ENCODE measurements around the gene MFSD12. TPM values are rescaled to one million over a fixed set of nuclear protein-coding genes. Genes with fewer than 3 reads are reported as not detected.

The MFSD12 gene
- total and polyA plus RNA-seq, 2 experiments from 2014 or later: 35.3 to 91.1 TPM

DNA sequence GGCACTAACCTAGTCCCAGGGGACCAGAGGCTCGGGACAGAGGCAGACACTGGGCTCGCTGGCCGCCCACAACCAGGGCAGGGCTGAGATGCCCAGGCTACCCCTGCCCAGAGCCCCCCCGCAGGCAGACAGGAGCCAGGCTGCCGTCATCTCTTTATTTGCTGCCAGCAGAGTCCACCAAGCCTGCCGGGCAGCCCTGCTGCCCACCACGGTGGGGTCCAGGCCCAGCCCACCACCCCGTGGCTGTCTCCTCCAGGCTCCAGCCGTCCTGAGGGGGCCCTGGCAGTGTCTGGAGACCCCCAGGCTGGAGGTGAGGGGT, 13.4 kb downstream of the MFSD12 start:
- Mint-ChIP-seq H3K27me3 (ENCODE audit: insufficient read depth, low read depth, poor library complexity) (peaks cover 15% of the 10 kb centered on the region), H3K4me1 (peaks cover 4% of the 10 kb centered on the region; the same call in 2 of the 3 replicates), H3K9me3 (0 out of 3 replicates have a peak, but pooled peaks cover 3% of the 10 kb centered on the region), H3K27ac (no peak overlapping the region), H3K4me3 (no peak overlapping the region), H3K36me3 (ENCODE audit: low read depth) (peaks cover 14% of the 10 kb centered on the region)
- Histone ChIP-seq H2AFZ (no peak overlapping the region), H3K27ac (ENCODE audit: low read depth) (no peak overlapping the region), H4K20me1 (replicated peaks; ENCODE audit: insufficient read depth) (peaks cover 5% of the 10 kb centered on the region), H3K79me2 (replicated peaks; ENCODE audit: insufficient read depth) (no peaks in the 10 kb centered on the region), H3K4me3 (no peak overlapping the region), H3K27me3 (ENCODE audit: insufficient read depth) (no peaks in the 10 kb centered on the region), H3K4me2 (no peak overlapping the region), H3K36me3 (ENCODE audit: insufficient read depth) (no peaks in the 10 kb centered on the region), H3K9me2 (ENCODE audit: insufficient read depth) (no peaks in the 10 kb centered on the region), H3K4me1 (ENCODE audit: insufficient read depth) (no peaks in the 10 kb centered on the region), H3F3A (replicated peaks; ENCODE audit: low read depth) (peaks cover 13% of the 10 kb centered on the region)
- ATAC-seq: no peak
- TF ChIP-seq, protein P1, sequence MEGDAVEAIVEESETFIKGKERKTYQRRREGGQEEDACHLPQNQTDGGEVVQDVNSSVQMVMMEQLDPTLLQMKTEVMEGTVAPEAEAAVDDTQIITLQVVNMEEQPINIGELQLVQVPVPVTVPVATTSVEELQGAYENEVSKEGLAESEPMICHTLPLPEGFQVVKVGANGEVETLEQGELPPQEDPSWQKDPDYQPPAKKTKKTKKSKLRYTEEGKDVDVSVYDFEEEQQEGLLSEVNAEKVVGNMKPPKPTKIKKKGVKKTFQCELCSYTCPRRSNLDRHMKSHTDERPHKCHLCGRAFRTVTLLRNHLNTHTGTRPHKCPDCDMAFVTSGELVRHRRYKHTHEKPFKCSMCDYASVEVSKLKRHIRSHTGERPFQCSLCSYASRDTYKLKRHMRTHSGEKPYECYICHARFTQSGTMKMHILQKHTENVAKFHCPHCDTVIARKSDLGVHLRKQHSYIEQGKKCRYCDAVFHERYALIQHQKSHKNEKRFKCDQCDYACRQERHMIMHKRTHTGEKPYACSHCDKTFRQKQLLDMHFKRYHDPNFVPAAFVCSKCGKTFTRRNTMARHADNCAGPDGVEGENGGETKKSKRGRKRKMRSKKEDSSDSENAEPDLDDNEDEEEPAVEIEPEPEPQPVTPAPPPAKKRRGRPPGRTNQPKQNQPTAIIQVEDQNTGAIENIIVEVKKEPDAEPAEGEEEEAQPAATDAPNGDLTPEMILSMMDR (conservative IDR thresholded peaks at IDR 0.05; ENCODE audit: low read depth in 2 of 2): no peak
- TF ChIP-seq EZH2phosphoT487 (IDR thresholded peaks at IDR 0.05; ENCODE audit: unreplicated experiment) (no peak), CREB1 (CRISPR knock-in tag; IDR thresholded peaks at IDR 0.05; ENCODE audit: low read depth) (no peak), POLR2AphosphoS5 (IDR thresholded peaks at IDR 0.05; ENCODE audit: low read depth) (no peak), STAT1 (IDR thresholded peaks at IDR 0.05; ENCODE audit: unreplicated experiment) (no peak), ZNF114 (CRISPR knock-in tag; IDR thresholded peaks at IDR 0.05) (no peak), NANOG (IDR thresholded peaks at IDR 0.05; ENCODE audit: borderline replicate concordance) (no peak), EZH2 (IDR thresholded peaks at IDR 0.05; ENCODE audit: low read depth, unreplicated experiment) (no peak), JUNB (IDR thresholded peaks at IDR 0.05; ENCODE audit: unreplicated experiment) (no peak), ZNF331 (CRISPR knock-in tag; IDR thresholded peaks at IDR 0.05; ENCODE audit: low read depth) (no peak)
- TF ChIP-seq, protein P2, sequence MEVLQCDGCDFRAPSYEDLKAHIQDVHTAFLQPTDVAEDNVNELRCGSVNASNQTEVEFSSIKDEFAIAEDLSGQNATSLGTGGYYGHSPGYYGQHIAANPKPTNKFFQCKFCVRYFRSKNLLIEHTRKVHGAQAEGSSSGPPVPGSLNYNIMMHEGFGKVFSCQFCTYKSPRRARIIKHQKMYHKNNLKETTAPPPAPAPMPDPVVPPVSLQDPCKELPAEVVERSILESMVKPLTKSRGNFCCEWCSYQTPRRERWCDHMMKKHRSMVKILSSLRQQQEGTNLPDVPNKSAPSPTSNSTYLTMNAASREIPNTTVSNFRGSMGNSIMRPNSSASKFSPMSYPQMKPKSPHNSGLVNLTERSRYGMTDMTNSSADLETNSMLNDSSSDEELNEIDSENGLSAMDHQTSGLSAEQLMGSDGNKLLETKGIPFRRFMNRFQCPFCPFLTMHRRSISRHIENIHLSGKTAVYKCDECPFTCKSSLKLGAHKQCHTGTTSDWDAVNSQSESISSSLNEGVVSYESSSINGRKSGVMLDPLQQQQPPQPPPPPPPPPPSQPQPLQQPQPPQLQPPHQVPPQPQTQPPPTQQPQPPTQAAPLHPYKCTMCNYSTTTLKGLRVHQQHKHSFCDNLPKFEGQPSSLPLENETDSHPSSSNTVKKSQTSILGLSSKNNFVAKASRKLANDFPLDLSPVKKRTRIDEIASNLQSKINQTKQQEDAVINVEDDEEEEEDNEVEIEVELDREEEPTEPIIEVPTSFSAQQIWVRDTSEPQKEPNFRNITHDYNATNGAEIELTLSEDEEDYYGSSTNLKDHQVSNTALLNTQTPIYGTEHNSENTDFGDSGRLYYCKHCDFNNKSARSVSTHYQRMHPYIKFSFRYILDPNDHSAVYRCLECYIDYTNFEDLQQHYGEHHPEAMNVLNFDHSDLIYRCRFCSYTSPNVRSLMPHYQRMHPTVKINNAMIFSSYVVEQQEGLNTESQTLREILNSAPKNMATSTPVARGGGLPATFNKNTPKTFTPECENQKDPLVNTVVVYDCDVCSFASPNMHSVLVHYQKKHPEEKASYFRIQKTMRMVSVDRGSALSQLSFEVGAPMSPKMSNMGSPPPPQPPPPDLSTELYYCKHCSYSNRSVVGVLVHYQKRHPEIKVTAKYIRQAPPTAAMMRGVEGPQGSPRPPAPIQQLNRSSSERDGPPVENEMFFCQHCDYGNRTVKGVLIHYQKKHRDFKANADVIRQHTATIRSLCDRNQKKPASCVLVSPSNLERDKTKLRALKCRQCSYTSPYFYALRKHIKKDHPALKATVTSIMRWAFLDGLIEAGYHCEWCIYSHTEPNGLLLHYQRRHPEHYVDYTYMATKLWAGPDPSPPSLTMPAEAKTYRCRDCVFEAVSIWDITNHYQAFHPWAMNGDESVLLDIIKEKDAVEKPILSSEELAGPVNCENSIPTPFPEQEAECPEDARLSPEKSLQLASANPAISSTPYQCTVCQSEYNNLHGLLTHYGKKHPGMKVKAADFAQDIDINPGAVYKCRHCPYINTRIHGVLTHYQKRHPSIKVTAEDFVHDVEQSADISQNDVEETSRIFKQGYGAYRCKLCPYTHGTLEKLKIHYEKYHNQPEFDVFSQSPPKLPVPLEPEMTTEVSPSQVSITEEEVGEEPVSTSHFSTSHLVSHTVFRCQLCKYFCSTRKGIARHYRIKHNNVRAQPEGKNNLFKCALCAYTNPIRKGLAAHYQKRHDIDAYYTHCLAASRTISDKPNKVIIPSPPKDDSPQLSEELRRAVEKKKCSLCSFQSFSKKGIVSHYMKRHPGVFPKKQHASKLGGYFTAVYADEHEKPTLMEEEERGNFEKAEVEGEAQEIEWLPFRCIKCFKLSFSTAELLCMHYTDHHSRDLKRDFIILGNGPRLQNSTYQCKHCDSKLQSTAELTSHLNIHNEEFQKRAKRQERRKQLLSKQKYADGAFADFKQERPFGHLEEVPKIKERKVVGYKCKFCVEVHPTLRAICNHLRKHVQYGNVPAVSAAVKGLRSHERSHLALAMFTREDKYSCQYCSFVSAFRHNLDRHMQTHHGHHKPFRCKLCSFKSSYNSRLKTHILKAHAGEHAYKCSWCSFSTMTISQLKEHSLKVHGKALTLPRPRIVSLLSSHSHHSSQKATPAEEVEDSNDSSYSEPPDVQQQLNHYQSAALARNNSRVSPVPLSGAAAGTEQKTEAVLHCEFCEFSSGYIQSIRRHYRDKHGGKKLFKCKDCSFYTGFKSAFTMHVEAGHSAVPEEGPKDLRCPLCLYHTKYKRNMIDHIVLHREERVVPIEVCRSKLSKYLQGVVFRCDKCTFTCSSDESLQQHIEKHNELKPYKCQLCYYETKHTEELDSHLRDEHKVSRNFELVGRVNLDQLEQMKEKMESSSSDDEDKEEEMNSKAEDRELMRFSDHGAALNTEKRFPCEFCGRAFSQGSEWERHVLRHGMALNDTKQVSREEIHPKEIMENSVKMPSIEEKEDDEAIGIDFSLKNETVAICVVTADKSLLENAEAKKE (CRISPR knock-in tag; IDR thresholded peaks at IDR 0.05): no peak
- TF ChIP-seq, protein P3, sequence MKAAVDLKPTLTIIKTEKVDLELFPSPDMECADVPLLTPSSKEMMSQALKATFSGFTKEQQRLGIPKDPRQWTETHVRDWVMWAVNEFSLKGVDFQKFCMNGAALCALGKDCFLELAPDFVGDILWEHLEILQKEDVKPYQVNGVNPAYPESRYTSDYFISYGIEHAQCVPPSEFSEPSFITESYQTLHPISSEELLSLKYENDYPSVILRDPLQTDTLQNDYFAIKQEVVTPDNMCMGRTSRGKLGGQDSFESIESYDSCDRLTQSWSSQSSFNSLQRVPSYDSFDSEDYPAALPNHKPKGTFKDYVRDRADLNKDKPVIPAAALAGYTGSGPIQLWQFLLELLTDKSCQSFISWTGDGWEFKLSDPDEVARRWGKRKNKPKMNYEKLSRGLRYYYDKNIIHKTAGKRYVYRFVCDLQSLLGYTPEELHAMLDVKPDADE (IDR thresholded peaks at IDR 0.05): no peak
- TF ChIP-seq, protein P4, sequence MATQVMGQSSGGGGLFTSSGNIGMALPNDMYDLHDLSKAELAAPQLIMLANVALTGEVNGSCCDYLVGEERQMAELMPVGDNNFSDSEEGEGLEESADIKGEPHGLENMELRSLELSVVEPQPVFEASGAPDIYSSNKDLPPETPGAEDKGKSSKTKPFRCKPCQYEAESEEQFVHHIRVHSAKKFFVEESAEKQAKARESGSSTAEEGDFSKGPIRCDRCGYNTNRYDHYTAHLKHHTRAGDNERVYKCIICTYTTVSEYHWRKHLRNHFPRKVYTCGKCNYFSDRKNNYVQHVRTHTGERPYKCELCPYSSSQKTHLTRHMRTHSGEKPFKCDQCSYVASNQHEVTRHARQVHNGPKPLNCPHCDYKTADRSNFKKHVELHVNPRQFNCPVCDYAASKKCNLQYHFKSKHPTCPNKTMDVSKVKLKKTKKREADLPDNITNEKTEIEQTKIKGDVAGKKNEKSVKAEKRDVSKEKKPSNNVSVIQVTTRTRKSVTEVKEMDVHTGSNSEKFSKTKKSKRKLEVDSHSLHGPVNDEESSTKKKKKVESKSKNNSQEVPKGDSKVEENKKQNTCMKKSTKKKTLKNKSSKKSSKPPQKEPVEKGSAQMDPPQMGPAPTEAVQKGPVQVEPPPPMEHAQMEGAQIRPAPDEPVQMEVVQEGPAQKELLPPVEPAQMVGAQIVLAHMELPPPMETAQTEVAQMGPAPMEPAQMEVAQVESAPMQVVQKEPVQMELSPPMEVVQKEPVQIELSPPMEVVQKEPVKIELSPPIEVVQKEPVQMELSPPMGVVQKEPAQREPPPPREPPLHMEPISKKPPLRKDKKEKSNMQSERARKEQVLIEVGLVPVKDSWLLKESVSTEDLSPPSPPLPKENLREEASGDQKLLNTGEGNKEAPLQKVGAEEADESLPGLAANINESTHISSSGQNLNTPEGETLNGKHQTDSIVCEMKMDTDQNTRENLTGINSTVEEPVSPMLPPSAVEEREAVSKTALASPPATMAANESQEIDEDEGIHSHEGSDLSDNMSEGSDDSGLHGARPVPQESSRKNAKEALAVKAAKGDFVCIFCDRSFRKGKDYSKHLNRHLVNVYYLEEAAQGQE (IDR thresholded peaks at IDR 0.05; ENCODE audit: unreplicated experiment): no peak
- DNase-seq (ENCODE audit: low spot score): no peak

All from GM23338 (cell line).